ENCODE measurements around the gene SPATA31C1. TPM values are rescaled to one million over a fixed set of nuclear protein-coding genes. Genes with fewer than 3 reads are reported as not detected.
"Not testable (repeated sequence)": the region's sequence is repeated elsewhere in the genome, so short reads cannot be mapped to it uniquely, and the experiment has no call there.

The SPATA31C1 gene
- total RNA-seq, 1 experiment from 2014 or later, result not detected

DNA sequence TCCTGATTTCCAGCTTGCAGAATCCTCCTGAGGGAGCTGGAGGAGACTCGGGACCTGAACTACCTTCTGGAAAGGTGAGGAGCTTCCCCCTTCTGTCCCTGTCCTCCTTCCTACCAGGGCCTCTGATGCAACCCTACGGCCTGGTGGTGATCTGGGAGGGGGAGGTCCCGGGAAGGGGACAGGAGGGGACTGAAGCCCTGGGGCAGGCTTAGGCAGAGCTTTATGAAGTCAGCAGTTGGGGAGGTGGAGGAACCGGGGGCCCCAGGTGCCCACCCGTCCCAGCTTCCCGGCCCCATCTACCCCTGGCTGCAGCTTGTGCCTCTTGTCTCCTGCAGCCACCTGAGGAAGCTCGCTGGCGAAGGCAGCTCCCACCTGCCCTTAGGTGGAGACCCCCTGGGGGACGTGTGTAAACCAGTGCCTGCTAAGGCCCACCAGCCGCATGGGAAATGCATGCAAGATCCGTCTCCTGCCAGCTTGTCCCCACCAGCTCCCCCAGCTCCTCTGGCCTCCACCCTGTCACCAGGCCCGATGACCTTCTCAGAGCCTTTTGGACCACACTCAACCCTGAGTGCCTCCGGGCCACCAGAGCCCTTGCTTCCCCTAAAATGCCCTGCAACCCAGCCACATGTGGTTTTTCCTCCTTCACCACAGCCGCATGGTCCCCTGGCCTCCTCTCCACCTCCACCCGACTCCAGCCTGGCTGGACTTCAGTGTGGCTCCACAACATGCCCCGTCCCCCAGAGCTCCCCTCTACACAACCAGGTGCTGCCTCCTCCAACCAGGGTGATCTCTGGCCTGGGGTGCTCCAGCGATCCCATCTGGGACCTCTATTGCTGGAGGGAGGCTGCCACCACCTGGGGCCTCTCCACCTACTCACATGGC is 32.9 kb upstream of the SPATA31C1 start:
- no peaks in the 10 kb centered on the region for H3K9me3 ChIP-seq
- no peak for DNase-seq
- no peaks in the 10 kb centered on the region for H3K27me3 ChIP-seq
- no peaks in the 10 kb centered on the region for H3K36me3 ChIP-seq
- no peak overlapping the region for H3K4me3 ChIP-seq

DNA sequence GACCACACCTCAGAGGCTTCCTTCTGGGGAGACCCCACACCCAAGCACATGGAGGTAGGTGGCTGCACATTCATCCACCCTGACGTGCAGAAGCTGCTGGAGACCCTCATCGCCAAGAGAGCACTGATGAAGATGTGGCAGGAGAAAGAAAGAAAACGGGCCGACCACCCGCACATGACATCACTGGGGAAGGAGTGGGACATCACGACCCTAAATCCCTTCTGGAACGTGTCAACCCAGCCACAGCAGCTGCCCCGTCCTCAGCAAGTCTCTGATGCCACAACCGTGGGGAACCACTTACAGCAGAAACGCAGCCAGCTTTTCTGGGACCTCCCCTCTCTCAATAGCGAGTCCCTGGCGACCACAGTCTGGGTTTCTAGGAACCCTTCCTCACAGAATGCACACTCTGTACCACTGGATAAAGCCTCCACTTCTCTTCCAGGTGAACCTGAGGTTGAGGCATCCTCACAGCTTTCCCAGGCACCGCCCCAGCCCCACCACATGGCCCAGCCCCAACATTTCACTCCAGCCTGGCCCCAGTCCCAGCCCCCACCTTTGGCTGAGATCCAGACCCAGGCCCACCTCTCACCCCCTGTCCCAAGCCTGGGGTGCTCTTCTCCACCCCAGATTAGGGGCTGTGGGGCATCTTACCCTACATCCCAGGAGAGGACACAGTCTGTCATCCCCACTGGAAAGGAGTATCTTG is 32.1 kb upstream of the SPATA31C1 start:
- Histone ChIP-seq H3K27me3 (no peaks in the 10 kb centered on the region), H3K36me3 (no peaks in the 10 kb centered on the region), H3K9me3 (no peaks in the 10 kb centered on the region), H3K4me3 (no peak overlapping the region)
- no peak for DNase-seq

DNA sequence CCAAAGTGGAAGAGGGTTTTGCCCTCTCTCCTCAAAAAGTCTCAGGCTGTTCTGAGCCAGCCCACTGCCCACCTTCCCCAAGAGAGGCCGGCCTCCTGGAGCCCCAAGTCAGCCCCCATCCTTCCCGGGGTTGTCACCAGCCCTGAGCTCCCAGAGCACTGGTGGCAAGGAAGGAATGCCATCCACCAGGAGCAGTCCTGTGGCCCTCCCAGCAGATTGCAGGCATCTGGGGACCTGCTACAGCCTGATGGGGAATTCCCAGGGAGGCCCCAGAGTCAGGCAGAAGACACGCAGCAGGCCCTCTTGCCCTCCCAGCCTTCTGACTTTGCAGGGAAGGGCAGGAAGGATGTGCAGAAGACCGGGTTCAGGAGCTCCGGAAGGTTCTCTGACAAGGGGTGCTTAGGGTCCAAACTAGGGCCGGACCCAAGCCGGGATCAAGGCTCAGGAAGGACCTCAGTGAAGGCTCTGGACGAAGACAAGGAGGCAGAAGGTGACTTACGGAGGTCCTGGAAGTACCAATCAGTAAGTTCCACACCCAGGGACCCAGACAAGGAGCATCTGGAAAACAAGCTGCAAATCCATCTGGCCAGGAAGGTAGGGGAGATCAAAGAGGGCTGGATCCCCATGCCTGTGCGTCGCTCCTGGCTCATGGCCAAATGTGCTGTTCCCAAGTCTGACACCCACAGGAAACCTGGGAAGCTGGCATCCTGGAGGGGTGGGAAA is 31.4 kb upstream of the SPATA31C1 start:
- no peaks in the 10 kb centered on the region for H3K9me3 ChIP-seq
- H3K4me3 ChIP-seq, result no peak overlapping the region
- no peaks in the 10 kb centered on the region for H3K27me3 ChIP-seq
- DNase-seq, result no peak
- no peaks in the 10 kb centered on the region for H3K36me3 ChIP-seq

DNA sequence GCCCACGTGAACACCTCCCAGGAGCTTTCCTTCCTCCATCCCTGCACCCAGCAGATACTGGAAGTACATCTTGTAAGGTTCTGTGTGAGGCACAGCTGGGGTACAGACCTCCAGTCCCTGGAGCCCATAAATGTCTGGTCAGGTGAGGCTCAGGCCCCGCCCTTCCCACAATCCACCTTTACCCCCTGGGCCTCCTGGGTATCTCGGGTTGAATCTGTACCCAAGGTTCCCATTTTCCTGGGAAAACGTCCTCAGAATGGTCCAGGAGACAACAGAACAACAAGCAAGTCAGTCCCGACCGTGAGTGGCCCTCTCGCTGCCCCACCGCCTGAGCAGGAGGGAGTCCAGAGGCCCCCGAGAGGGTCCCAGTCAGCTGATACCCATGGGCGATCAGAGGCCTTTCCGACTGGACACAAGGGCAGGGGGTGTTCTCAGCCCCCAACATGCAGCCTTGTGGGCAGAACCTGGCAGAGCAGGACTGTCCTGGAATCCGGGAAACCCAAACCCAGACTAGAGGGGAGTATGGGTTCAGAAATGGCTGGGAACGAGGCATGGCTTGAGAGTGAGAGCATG is 30.7 kb upstream of the SPATA31C1 start:
- Histone ChIP-seq H3K9me3 (no peaks in the 10 kb centered on the region), H3K27me3 (no peaks in the 10 kb centered on the region), H3K36me3 (no peaks in the 10 kb centered on the region), H3K4me3 (no peak overlapping the region)
- DNase-seq, result no peak

DNA sequence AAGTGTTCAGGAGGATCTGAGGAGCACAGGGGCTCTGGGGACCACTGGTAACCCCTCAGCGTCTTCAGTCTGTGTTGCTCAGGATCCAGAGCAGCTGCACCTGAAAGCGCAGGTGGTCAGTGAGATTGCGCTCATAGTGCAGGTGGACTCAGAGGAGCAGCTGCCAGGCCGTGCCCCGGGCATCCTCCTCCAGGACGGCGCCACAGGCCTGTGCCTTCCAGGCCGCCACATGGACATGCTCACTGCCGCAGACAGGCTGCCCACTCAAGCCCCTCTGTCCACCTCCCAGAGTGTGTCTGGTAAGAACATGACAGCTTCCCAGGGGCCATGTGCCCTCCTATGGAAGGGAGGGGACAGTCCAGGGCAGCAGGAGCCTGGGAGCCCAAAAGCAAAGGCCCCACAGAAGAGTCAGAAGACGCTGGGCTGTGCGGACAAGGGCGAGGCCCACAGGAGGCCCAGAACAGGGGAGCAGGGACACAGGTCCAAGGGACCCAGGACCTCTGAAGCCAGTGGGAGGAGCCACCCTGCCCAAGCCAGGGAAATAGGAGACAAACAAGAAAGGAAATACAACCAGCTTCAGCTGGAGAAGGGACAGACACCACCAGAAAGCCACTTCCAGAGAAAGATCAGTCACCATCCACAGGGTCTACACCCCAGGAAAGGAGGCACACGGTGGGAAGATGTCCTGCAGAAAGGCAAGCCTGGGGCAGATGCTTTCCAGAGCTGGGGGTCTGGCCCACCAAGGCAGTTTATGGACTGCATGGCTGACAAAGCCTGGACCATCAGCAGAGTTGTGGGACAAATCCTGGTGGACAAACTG is 29.9 kb upstream of the SPATA31C1 start:
- Histone ChIP-seq H3K36me3 (no peaks in the 10 kb centered on the region), H3K27me3 (no peaks in the 10 kb centered on the region), H3K4me3 (no peak overlapping the region), H3K9me3 (no peaks in the 10 kb centered on the region)
- DNase-seq, result no peak

DNA sequence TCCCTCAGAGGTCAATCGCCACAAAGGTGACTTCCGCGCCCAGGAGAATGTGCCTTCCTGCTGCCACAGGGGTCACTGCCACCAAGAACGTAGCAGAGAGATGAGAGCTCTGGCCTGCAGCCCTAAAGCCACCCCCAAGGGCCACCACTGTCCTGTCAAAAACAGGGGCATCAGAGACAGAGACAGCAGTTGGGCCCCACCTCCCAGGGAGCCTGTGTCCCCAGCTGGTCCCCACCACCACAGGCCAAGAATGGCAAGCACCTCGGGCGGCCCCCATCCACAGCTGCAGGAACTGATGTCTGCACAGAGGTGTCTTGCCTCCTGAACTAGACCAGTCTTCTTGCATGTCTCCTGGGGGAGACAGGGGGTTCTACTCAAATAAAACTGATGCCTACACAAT is 29.3 kb upstream of the SPATA31C1 start:
- no peak for DNase-seq
- Histone ChIP-seq H3K9me3 (no peaks in the 10 kb centered on the region), H3K27me3 (no peaks in the 10 kb centered on the region), H3K4me3 (no peak overlapping the region), H3K36me3 (no peaks in the 10 kb centered on the region)

DNA sequence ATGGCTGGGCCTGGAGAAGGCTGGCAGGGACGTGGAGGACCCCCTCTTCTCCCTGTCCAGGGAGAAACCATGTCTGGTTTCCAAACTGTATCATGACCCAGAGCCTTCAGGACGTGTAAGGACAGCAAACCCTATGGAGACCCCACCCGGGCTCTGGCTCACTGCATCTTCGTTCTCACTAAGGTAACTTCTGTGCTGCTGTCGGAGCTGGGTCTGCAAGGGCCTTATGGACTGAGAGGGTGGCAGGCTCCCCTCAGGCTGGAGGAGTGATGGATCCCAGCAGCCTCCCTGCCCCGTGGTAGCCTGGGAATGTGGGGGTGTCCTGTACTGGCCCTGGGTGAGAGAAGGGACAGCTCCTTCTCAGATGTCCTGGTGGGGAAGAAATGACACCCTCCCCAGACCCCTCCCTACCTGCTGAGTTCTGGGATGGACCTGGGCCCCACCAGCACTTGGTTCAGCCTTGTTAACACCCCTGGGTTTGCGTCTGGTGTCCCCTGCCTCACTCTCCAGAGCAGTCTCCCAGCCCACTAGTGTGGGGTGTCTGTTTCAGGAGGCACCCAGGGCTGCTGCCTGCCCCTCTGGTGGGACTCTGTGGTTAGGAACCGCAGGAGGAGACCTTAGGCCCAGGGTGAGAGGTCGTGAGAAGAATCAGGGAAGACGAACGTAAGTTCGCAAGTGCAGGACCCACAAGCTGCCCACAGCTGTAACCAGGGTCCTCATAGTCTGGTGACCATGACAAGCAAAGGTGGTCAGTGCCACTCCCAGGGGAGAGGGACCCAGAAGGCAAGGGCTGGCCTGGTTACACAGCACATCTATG is 28.5 kb upstream of the SPATA31C1 start:
- Histone ChIP-seq H3K4me3 (no peak overlapping the region), H3K36me3 (no peaks in the 10 kb centered on the region), H3K27me3 (no peaks in the 10 kb centered on the region), H3K9me3 (no peaks in the 10 kb centered on the region)
- DNase-seq, result no peak

DNA sequence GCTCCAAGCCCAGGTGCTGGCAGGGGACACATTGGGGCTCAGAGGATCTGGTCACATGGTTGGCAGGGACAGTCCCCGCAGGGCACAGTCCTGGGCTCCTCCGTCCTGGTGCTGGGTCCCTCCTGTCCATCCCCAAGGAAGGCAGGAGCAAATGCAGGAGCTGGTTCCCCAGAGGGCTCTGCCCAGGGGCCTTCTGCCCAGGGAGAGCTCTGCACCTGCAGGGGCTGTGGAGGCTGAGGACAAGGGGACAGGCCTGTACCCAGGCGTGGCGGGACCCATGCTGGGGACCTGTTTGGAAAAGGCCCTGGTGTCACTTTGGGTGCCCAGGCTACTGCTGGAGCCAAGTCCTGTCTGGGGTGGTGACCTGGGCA is 27.9 kb upstream of the SPATA31C1 start:
- Histone ChIP-seq H3K36me3 (no peaks in the 10 kb centered on the region), H3K4me3 (no peak overlapping the region), H3K9me3 (no peaks in the 10 kb centered on the region), H3K27me3 (no peaks in the 10 kb centered on the region)
- no peak for DNase-seq

DNA sequence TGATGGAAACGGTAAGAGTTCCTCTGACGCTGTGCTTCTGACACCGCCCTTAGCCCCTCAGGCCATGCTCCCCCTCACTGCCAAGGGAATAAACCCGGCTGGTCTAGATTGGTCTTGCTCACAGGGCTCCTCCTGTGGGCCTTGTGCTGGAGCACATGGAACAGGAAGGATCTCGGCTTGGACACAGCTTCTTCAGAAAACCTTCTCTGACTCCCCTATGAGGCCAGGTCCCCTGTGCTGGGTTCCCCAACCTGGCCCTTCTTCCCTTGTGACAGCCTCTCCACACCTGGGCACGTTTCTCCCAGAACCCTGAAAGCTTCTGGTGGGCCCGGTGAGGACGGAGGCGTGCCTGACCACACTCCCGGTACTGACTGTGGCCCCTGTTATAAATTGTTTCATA is 26.9 kb upstream of the SPATA31C1 start:
- no peaks in the 10 kb centered on the region for H3K9me3 ChIP-seq
- no peak overlapping the region for H3K4me3 ChIP-seq
- no peaks in the 10 kb centered on the region for H3K36me3 ChIP-seq
- no peak for DNase-seq
- H3K27me3 ChIP-seq, result no peaks in the 10 kb centered on the region

DNA sequence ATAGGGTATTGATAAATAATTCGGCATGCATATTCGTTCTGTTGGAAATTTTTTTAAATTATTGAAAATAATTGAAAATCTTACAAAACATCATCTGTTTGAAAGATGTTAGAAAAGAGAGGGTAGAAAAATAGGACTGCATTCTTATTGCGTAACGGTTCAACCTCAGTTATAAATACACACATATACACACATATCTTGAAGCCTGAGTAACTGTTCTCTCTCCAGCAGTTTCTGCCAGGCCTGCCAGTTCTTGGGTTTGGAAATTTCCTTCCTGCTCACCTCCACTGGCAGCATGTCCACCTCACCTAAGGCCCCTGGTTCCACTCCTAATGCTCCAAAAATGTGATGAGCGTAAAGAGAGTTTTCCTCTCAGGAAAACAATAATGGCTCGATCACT is 26.0 kb upstream of the SPATA31C1 start:
- DNase-seq, result no peak

DNA sequence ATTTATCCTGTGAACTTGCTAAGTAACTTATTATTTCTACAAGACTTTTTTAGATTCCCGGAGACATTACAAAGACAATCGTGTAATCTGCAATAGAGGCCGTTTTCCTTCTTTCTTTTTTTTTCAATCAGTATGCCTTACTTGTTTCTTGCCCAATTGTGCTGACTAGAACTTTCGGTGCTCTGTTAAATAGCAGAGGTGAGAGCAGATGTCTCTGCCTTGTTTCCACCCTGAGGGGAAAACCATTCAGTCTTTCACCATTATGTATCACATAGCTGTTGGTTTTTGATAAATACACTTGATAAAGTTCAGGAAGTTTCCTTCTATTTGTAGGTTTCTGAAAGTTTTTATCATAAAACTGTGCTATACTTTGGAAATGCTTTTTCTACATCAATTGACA is 24.8 kb upstream of the SPATA31C1 start:
- Histone ChIP-seq H3K27me3 (no peaks in the 10 kb centered on the region), H3K36me3 (no peaks in the 10 kb centered on the region), H3K4me3 (no peak overlapping the region), H3K9me3 (no peaks in the 10 kb centered on the region)
- no peak for DNase-seq

More for the DNA sequence above, 26.0 kb upstream of the SPATA31C1 start:
- Histone ChIP-seq H3K4me3 (no peak overlapping the region), H3K27me3 (no peaks in the 10 kb centered on the region), H3K36me3 (no peaks in the 10 kb centered on the region), H3K9me3 (no peaks in the 10 kb centered on the region)

DNA sequence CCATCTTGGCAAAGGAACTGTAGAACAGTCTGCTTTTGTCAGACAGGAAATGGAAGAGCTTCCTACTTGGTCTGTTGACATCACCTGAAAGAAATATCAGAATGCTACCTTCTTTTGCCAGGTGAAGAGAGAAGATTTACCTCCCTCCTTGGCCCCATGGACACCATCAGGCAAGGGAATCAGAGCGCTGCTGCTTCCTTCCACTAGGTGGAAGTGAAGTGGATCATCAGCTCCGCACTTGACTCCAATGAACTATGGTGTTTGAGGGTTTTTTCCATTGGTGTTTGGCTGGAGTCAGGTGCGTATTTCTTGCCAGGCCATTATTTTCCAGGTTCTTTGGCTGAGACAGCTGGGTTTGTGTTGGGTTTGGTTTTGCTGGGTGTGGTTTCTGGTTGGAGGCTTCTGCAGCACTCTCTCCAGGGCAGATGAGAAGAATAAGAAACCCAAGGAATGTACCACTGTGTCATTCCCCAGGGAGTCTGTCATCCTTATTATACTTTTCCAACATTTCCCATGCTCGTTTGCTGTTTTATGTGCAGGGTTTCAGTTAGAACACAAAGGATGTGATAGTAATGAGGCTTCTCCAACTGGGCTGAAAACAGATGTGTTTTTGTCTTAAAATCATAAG is 22.6 kb upstream of the SPATA31C1 start:
- no peak for DNase-seq
- H3K36me3 ChIP-seq, result no peaks in the 10 kb centered on the region
- no peaks in the 10 kb centered on the region for H3K27me3 ChIP-seq
- H3K9me3 ChIP-seq, result no peaks in the 10 kb centered on the region
- H3K4me3 ChIP-seq, result no peak overlapping the region

DNA sequence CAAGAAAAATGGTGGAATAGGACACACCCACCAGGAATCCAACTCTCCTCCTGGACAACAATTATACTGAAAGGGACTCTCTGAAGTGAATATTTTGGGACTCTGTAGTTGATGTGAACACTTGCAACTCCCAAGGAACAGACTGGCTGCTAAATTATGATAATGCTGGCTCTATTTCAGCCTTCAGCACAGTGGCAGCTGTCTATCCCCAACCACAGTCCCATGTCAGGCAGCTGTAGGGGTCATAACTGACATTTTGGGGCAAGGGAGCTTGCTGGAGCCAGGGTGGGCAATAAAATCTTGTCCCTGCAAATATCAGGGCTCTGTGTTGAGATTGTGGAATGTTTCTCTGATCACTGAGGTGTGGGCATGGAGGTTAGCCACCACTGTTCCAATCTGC is 20.9 kb upstream of the SPATA31C1 start:
- Histone ChIP-seq H3K4me3 (no peak overlapping the region), H3K9me3 (no peaks in the 10 kb centered on the region; the same call in 1 of the 2 replicates), H3K27me3 (no peaks in the 10 kb centered on the region), H3K36me3 (no peaks in the 10 kb centered on the region)
- no peak for DNase-seq

DNA sequence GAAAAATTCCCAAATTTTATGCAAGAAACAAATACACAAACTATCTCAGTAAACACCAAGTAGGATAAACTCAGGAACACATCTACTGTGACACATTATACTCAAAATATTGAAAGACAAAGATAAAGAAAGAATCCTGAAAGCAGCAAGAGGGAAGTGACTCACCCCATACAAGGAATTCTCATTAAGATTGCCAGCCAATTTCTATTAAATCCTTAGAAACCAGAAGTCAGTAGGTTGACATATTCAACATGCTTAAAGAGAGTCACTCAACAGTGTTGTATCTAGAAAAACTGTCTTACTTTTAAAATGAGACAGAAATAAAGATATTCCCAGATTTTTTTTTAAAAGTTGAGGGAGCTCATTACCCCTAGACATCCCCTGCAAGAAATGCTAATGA is 19.6 kb upstream of the SPATA31C1 start:
- no peak for DNase-seq
- Histone ChIP-seq H3K27me3 (no peaks in the 10 kb centered on the region), H3K9me3 (peaks cover 3% of the 10 kb centered on the region), H3K36me3 (no peaks in the 10 kb centered on the region), H3K4me3 (no peak overlapping the region)

DNA sequence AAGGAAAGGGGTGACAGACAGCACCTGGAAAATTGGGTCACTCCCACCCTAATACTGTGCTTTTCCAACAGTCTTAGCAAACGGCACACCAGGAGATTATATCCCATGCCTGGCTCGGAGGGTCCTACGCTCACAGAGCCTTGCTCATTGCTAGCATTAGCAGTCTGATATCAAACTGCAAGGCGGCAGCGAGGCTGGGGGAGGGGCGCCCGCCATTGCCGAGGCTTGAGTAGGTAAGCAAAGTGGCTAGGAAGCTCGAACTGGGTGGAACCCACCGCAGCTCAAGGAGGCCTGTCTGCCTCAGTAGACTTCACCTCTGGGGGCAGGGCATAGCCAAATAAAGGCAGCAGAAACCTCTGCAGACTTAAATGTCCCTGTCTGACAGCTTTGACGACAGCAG is 15.4 kb upstream of the SPATA31C1 start:
- not testable (repeated sequence) for H3K4me3 ChIP-seq, DNase-seq, H3K9me3 ChIP-seq, H3K27me3 ChIP-seq, H3K36me3 ChIP-seq
